Calu3 (cell line): ENCODE data around the gene VOPP1. TPM values are rescaled to one million over a fixed set of nuclear protein-coding genes. Genes with fewer than 3 reads are reported as not detected.

ENCODE experiments used
- BruUV-seq: library from RNA; stranded (reverse); fragments of 400-500 nt; replicated peaks from 2 replicates; lab custom pipeline; 2021; lab: Mats Ljungman, UMichigan
- CTCF ChIA-PET: fragments of 300-600 bp; sonication (Branson Sonifier 250); formaldehyde crosslinking; loops from one replicate; lab custom pipeline; 2022; ENCODE audit warnings: antibody characterized with exemption; lab: Charles Lee
- DNase-seq: peaks from one replicate; pipeline ENCODE4 v3.0.0; 2022
- H3K27ac Mint-ChIP-seq: one replicate; pipeline ENCODE4 v1.8.0; 2022; ENCODE audit warnings: mixed read lengths; ENCODE audit not compliant: unreplicated experiment
- H3K27me3 Mint-ChIP-seq: one replicate; pipeline ENCODE4 v1.8.0; 2022; ENCODE audit warnings: mixed read lengths; ENCODE audit not compliant: unreplicated experiment
- H3K36me3 Mint-ChIP-seq: one replicate; pipeline ENCODE4 v1.8.0; 2022; ENCODE audit warnings: mild to moderate bottlenecking, moderate library complexity, mixed read lengths; ENCODE audit not compliant: insufficient read depth, unreplicated experiment
- H3K4me1 Mint-ChIP-seq: one replicate; pipeline ENCODE4 v1.8.0; 2022; ENCODE audit warnings: mild to moderate bottlenecking, low read depth, mixed read lengths; ENCODE audit not compliant: unreplicated experiment
- H3K4me3 Mint-ChIP-seq: one replicate; pipeline ENCODE4 v1.8.0; 2022; ENCODE audit warnings: mild to moderate bottlenecking, low read depth, moderate library complexity, mixed read lengths; ENCODE audit not compliant: unreplicated experiment
- H3K9me3 Mint-ChIP-seq: one replicate; pipeline ENCODE4 v1.8.0; 2022; ENCODE audit warnings: low read depth, mixed read lengths; ENCODE audit not compliant: unreplicated experiment
- CTCF ChIP-seq: fragments of 200-600 bp; IDR thresholded peaks from one replicate; pipeline ENCODE4 v1.8.0; 2022; ENCODE audit warnings: antibody characterized with exemption; ENCODE audit not compliant: unreplicated experiment
- intact Hi-C: fragments of 100-400 bp; cut with micrococcal nuclease; formaldehyde crosslinking; loops from one replicate; pipeline ENCODE4 v1.10.0; 2022; ENCODE audit not compliant: unreplicated experiment
- total RNA-seq: library from RNA; stranded (reverse); gene quantifications from 2 replicates; pipeline ENCODE4 v1.2.3, GENCODE V29; 2022

The VOPP1 gene
- total RNA-seq, 1 experiment from 2014 or later: 128 TPM

GRCh38 chr7:55486192-55486590 is 86.1 kb downstream of the VOPP1 start:
- intact Hi-C loops: no loop called here
- CTCF ChIA-PET: interaction anchor here (0.6 kb wide), 1 partner anchor 209 kb away, joined by 4 read pairs; no protein-coding TSS in a partner anchor
- no peak for TF ChIP-seq CTCF
- H3K4me1 Mint-ChIP-seq: no peaks in the 10 kb centered on the region
- no peak overlapping the region for H3K4me3 Mint-ChIP-seq
- H3K27ac Mint-ChIP-seq: no peak overlapping the region
- no peak for DNase-seq
- H3K27me3 Mint-ChIP-seq: no peaks in the 10 kb centered on the region
- H3K9me3 Mint-ChIP-seq: no peaks in the 10 kb centered on the region
- H3K36me3 Mint-ChIP-seq: peaks cover 19% of the 10 kb centered on the region
- no TSS peak for BruUV-seq

- no peaks in the 10 kb centered on the region for H3K4me1 Mint-ChIP-seq
- no TSS peak for BruUV-seq
- no peak for DNase-seq
- no peak overlapping the region for H3K27ac Mint-ChIP-seq
- peaks cover 19% of the 10 kb centered on the region for H3K36me3 Mint-ChIP-seq
- TF ChIP-seq CTCF: no peak
- no peak overlapping the region for H3K4me3 Mint-ChIP-seq
- H3K9me3 Mint-ChIP-seq: no peaks in the 10 kb centered on the region
- CTCF ChIA-PET: no interaction called here
- intact Hi-C loops: no loop called here
- H3K27me3 Mint-ChIP-seq: no peaks in the 10 kb centered on the region
These were observed 86.7 kb downstream of the VOPP1 start for GRCh38 chr7:55485501-55486191.

GRCh38 chr7:55484834-55485233 is 87.5 kb downstream of the VOPP1 start:
- H3K4me3 Mint-ChIP-seq: no peak overlapping the region
- CTCF ChIA-PET: no interaction called here
- no peaks in the 10 kb centered on the region for H3K9me3 Mint-ChIP-seq
- H3K27ac Mint-ChIP-seq: no peak overlapping the region
- intact Hi-C loops: no loop called here
- no peak for TF ChIP-seq CTCF
- H3K27me3 Mint-ChIP-seq: no peaks in the 10 kb centered on the region
- no peak for DNase-seq
- no peaks in the 10 kb centered on the region for H3K4me1 Mint-ChIP-seq
- no TSS peak for BruUV-seq
- peaks cover 14% of the 10 kb centered on the region for H3K36me3 Mint-ChIP-seq

GRCh38 chr7:55484241-55484640 is 88.1 kb downstream of the VOPP1 start:
- no peak for DNase-seq
- BruUV-seq: no TSS peak
- CTCF ChIA-PET: no interaction called here
- intact Hi-C loops: no loop called here
- Mint-ChIP-seq H3K4me1 (no peaks in the 10 kb centered on the region), H3K4me3 (no peak overlapping the region), H3K27me3 (no peaks in the 10 kb centered on the region), H3K9me3 (no peaks in the 10 kb centered on the region), H3K27ac (no peak overlapping the region), H3K36me3 (peaks cover 11% of the 10 kb centered on the region)
- TF ChIP-seq CTCF: no peak
